DMS79 (cell line): ENCODE data around the gene PDE8A.
"Not testable (repeated sequence)": the region's sequence is repeated elsewhere in the genome, so short reads cannot be mapped to it uniquely, and the experiment has no call there.

Experiments used
- DNase-seq: peaks from one replicate; lab custom pipeline; 2025; lab: John Stamatoyannopoulos, UW

Gene PDE8A

DNA sequence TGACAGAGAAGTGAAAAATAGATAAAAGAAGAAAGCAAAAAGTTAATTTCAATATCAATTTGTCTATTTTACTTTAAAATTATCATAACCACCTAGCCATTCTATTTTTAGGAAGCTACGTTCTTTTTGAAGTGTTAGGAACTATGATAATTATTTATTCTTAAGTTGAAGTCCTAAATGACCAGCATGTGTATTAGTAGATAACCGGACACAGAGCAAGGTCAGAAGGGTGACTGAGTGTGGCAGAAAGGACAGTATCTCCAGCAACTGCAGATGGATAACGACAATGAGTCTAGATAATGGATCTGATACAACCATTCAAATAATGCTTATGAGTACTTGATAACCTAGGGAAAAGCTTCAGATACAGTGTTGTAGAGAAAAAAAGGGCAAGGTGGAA, 198.0 kb downstream of the PDE8A start:
- no peak for DNase-seq

- DNase-seq = not testable (repeated sequence)
Observed at GRCh38 chr15:85185350-85185749, 203.7 kb downstream of the PDE8A start.

GRCh38 chr15:85188171-85188577, 206.5 kb downstream of the PDE8A start:
- DNase-seq = not testable (repeated sequence)
